Measurements from ENCODE around the gene EPHA3.

Gene EPHA3

GRCh38 chr3:89262309-89262929, 155.0 kb downstream of the EPHA3 start:
- Histone ChIP-seq H3K27me3 (ENCODE audit: control insufficient read depth in 1 of 2, insufficient read depth in 2 of 2, low read length in 2 of 2) (no peaks in the 10 kb centered on the region), H3K4me1 (ENCODE audit: insufficient read depth, low read length) (no peaks in the 10 kb centered on the region), H3K4me3 (ENCODE audit: low read depth in 1 of 2, low read length in 2 of 2) (no peak overlapping the region), H3K9me3 (ENCODE audit: low read length) (no peaks in the 10 kb centered on the region), H3K9ac (ENCODE audit: low read length) (no peak overlapping the region), H3K36me3 (ENCODE audit: insufficient read depth, low read length) (no peaks in the 10 kb centered on the region), H3K27ac (ENCODE audit: low read depth, low read length) (no peak overlapping the region)

- H3K4me1 ChIP-seq (ENCODE audit: insufficient read depth, low read length): no peaks in the 10 kb centered on the region
- H3K27me3 ChIP-seq (ENCODE audit: control insufficient read depth in 1 of 2, insufficient read depth in 2 of 2, low read length in 2 of 2): no peaks in the 10 kb centered on the region
- no peak overlapping the region for H3K4me3 ChIP-seq (ENCODE audit: low read depth in 1 of 2, low read length in 2 of 2)
- H3K36me3 ChIP-seq (ENCODE audit: insufficient read depth, low read length): no peaks in the 10 kb centered on the region
- H3K9ac ChIP-seq (ENCODE audit: low read length): no peak overlapping the region
- H3K9me3 ChIP-seq (ENCODE audit: low read length): no peaks in the 10 kb centered on the region
- H3K27ac ChIP-seq (ENCODE audit: low read depth, low read length): no peak overlapping the region
Measured at GRCh38 chr3:89264037-89264560, 156.7 kb downstream of the EPHA3 start.

GRCh38 chr3:89266074-89266473, 158.7 kb downstream of the EPHA3 start:
- Histone ChIP-seq H3K9ac (ENCODE audit: low read length) (no peak overlapping the region), H3K4me1 (ENCODE audit: insufficient read depth, low read length) (no peaks in the 10 kb centered on the region), H3K27me3 (ENCODE audit: control insufficient read depth in 1 of 2, insufficient read depth in 2 of 2, low read length in 2 of 2) (no peaks in the 10 kb centered on the region), H3K4me3 (ENCODE audit: low read depth in 1 of 2, low read length in 2 of 2) (no peak overlapping the region), H3K36me3 (ENCODE audit: insufficient read depth, low read length) (no peaks in the 10 kb centered on the region), H3K27ac (ENCODE audit: low read depth, low read length) (no peak overlapping the region), H3K9me3 (ENCODE audit: low read length) (no peaks in the 10 kb centered on the region)

- no peaks in the 10 kb centered on the region for H3K27me3 ChIP-seq (ENCODE audit: control insufficient read depth in 1 of 2, insufficient read depth in 2 of 2, low read length in 2 of 2)
- H3K36me3 ChIP-seq (ENCODE audit: insufficient read depth, low read length): no peaks in the 10 kb centered on the region
- no peaks in the 10 kb centered on the region for H3K4me1 ChIP-seq (ENCODE audit: insufficient read depth, low read length)
- H3K27ac ChIP-seq (ENCODE audit: low read depth, low read length): no peak overlapping the region
- no peaks in the 10 kb centered on the region for H3K9me3 ChIP-seq (ENCODE audit: low read length)
- H3K4me3 ChIP-seq (ENCODE audit: low read depth in 1 of 2, low read length in 2 of 2): no peak overlapping the region
- H3K9ac ChIP-seq (ENCODE audit: low read length): no peak overlapping the region
Measured at GRCh38 chr3:89268059-89268458, 160.6 kb downstream of the EPHA3 start.

GRCh38 chr3:89270201-89270600, 162.8 kb downstream of the EPHA3 start:
- no peaks in the 10 kb centered on the region for H3K36me3 ChIP-seq (ENCODE audit: insufficient read depth, low read length)

GRCh38 chr3:89275001-89275400, 167.6 kb downstream of the EPHA3 start:
- Histone ChIP-seq H3K4me1 (ENCODE audit: insufficient read depth, low read length) (no peaks in the 10 kb centered on the region), H3K27me3 (ENCODE audit: control insufficient read depth in 1 of 2, insufficient read depth in 2 of 2, low read length in 2 of 2) (no peaks in the 10 kb centered on the region), H3K4me3 (ENCODE audit: low read depth in 1 of 2, low read length in 2 of 2) (no peak overlapping the region), H3K36me3 (ENCODE audit: insufficient read depth, low read length) (no peaks in the 10 kb centered on the region), H3K9ac (ENCODE audit: low read length) (no peak overlapping the region), H3K9me3 (ENCODE audit: low read length) (no peaks in the 10 kb centered on the region), H3K27ac (ENCODE audit: low read depth, low read length) (no peak overlapping the region)

More at GRCh38 chr3:89270201-89270600, 162.8 kb downstream of the EPHA3 start:
- Histone ChIP-seq H3K27me3 (ENCODE audit: control insufficient read depth in 1 of 2, insufficient read depth in 2 of 2, low read length in 2 of 2) (no peaks in the 10 kb centered on the region), H3K4me1 (ENCODE audit: insufficient read depth, low read length) (no peaks in the 10 kb centered on the region), H3K27ac (ENCODE audit: low read depth, low read length) (no peak overlapping the region), H3K9me3 (ENCODE audit: low read length) (no peaks in the 10 kb centered on the region), H3K4me3 (ENCODE audit: low read depth in 1 of 2, low read length in 2 of 2) (no peak overlapping the region), H3K9ac (ENCODE audit: low read length) (no peak overlapping the region)

- Histone ChIP-seq H3K9ac (ENCODE audit: low read length) (no peak overlapping the region), H3K9me3 (ENCODE audit: low read length) (no peaks in the 10 kb centered on the region), H3K27me3 (ENCODE audit: control insufficient read depth in 1 of 2, insufficient read depth in 2 of 2, low read length in 2 of 2) (no peaks in the 10 kb centered on the region), H3K4me3 (ENCODE audit: low read depth in 1 of 2, low read length in 2 of 2) (no peak overlapping the region), H3K36me3 (ENCODE audit: insufficient read depth, low read length) (no peaks in the 10 kb centered on the region), H3K4me1 (ENCODE audit: insufficient read depth, low read length) (no peaks in the 10 kb centered on the region), H3K27ac (ENCODE audit: low read depth, low read length) (no peak overlapping the region)
Measured at GRCh38 chr3:89276116-89276515, 168.7 kb downstream of the EPHA3 start.

GRCh38 chr3:89278302-89279025, 171.0 kb downstream of the EPHA3 start:
- Histone ChIP-seq H3K27ac (ENCODE audit: low read depth, low read length) (no peak overlapping the region), H3K4me1 (ENCODE audit: insufficient read depth, low read length) (no peaks in the 10 kb centered on the region), H3K9me3 (ENCODE audit: low read length) (no peaks in the 10 kb centered on the region), H3K4me3 (ENCODE audit: low read depth in 1 of 2, low read length in 2 of 2) (no peak overlapping the region), H3K27me3 (ENCODE audit: control insufficient read depth in 1 of 2, insufficient read depth in 2 of 2, low read length in 2 of 2) (no peaks in the 10 kb centered on the region), H3K36me3 (ENCODE audit: insufficient read depth, low read length) (no peaks in the 10 kb centered on the region), H3K9ac (ENCODE audit: low read length) (no peak overlapping the region)

- Histone ChIP-seq H3K36me3 (ENCODE audit: insufficient read depth, low read length) (no peaks in the 10 kb centered on the region), H3K4me1 (ENCODE audit: insufficient read depth, low read length) (no peaks in the 10 kb centered on the region), H3K9ac (ENCODE audit: low read length) (no peak overlapping the region), H3K27ac (ENCODE audit: low read depth, low read length) (no peak overlapping the region), H3K27me3 (ENCODE audit: control insufficient read depth in 1 of 2, insufficient read depth in 2 of 2, low read length in 2 of 2) (no peaks in the 10 kb centered on the region), H3K9me3 (ENCODE audit: low read length) (no peaks in the 10 kb centered on the region), H3K4me3 (ENCODE audit: low read depth in 1 of 2, low read length in 2 of 2) (no peak overlapping the region)
Measured at GRCh38 chr3:89280301-89280700, 172.9 kb downstream of the EPHA3 start.

- no peaks in the 10 kb centered on the region for H3K9me3 ChIP-seq (ENCODE audit: low read length)
- H3K27me3 ChIP-seq (ENCODE audit: control insufficient read depth in 1 of 2, insufficient read depth in 2 of 2, low read length in 2 of 2): no peaks in the 10 kb centered on the region
Measured at GRCh38 chr3:89280822-89281365, 173.5 kb downstream of the EPHA3 start.

GRCh38 chr3:89287902-89288508, 180.6 kb downstream of the EPHA3 start:
- no peaks in the 10 kb centered on the region for H3K9me3 ChIP-seq (ENCODE audit: low read length)
- H3K4me1 ChIP-seq (ENCODE audit: insufficient read depth, low read length): no peaks in the 10 kb centered on the region
- no peaks in the 10 kb centered on the region for H3K27me3 ChIP-seq (ENCODE audit: control insufficient read depth in 1 of 2, insufficient read depth in 2 of 2, low read length in 2 of 2)
- H3K36me3 ChIP-seq (ENCODE audit: insufficient read depth, low read length): no peaks in the 10 kb centered on the region
- no peak overlapping the region for H3K4me3 ChIP-seq (ENCODE audit: low read depth in 1 of 2, low read length in 2 of 2)
- H3K27ac ChIP-seq (ENCODE audit: low read depth, low read length): no peak overlapping the region
- no peak overlapping the region for H3K9ac ChIP-seq (ENCODE audit: low read length)

More at GRCh38 chr3:89280822-89281365, 173.5 kb downstream of the EPHA3 start:
- Histone ChIP-seq H3K9ac (ENCODE audit: low read length) (no peak overlapping the region), H3K4me1 (ENCODE audit: insufficient read depth, low read length) (no peaks in the 10 kb centered on the region), H3K27ac (ENCODE audit: low read depth, low read length) (no peak overlapping the region), H3K4me3 (ENCODE audit: low read depth in 1 of 2, low read length in 2 of 2) (no peak overlapping the region), H3K36me3 (ENCODE audit: insufficient read depth, low read length) (no peaks in the 10 kb centered on the region)

Measured in muscle layer of colon (tissue), 2 donors.